NCI-H2227 treated with DMSO at 0.1 percent for 48 hours (cell line): ENCODE data around the gene DPYSL3.

ENCODE experiments used
- DNase-seq: peaks from one replicate; lab custom pipeline; 2025; lab: John Stamatoyannopoulos, UW

The DPYSL3 gene

DNA sequence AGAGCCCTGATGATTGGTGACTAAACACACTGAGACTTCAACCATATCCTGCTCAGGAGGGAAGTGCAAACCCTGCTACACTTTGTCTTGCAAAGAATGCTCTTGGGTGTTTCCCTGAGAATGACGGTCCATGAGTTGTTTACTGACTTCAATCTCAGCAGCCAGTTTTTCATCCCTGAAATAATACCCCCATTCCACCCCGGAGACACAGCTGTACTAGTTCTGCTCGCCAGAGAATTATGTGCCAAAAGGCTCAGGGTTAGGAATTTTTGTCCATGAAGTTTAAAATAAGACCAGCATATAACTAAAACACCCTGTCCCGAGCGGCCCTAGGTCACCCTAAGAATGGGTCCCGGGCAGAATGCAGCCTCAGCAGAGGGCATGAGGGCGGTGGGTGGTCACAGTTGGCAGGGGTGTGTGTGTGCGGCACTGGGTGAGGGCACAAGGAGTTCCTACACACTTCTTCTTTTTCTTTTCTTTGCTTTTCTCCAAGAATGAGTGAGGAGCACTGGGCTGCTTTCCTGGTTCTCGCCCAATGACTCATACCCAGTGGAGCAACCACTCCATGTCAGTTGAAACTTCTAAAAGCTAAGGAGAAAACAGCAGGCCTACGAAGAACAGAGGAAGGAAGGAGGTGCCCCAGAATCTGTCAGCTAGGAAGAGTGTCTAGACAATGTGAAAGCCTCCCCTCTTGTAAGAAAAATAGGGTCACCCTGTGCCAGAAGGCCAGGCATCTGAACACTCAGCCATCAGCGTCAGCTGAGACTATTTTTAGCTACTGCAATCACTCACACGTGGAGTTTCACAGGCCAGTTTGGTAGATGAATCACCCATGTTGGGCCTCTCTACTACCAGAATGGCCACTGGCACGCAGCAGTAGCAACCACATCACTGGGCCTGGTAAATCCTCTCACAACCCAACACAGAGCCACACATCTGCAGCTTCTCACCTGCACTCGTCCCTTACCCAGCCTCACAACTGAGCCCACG is 105.9 kb downstream of the DPYSL3 start:
- DNase-seq, result no peak

DNA sequence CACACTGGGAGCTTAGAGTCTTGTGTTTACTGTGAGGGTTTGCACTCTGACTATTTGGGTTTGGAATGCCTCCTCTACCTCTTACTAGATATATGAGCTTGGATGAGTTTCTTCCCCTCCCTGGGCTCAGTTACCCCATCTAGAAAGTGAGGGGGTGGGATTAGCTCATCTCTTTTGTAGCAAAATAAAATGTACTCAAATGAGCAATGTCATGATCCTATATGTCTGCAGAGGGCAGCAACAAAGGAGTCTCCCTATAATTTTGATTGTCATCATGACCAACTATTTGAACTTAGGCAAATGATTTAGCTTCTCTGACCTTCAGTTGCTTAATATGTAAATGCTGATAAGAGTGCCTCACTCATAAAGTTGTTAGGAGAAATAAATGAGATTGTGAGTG is 109.0 kb downstream of the DPYSL3 start:
- no peak for DNase-seq

DNA sequence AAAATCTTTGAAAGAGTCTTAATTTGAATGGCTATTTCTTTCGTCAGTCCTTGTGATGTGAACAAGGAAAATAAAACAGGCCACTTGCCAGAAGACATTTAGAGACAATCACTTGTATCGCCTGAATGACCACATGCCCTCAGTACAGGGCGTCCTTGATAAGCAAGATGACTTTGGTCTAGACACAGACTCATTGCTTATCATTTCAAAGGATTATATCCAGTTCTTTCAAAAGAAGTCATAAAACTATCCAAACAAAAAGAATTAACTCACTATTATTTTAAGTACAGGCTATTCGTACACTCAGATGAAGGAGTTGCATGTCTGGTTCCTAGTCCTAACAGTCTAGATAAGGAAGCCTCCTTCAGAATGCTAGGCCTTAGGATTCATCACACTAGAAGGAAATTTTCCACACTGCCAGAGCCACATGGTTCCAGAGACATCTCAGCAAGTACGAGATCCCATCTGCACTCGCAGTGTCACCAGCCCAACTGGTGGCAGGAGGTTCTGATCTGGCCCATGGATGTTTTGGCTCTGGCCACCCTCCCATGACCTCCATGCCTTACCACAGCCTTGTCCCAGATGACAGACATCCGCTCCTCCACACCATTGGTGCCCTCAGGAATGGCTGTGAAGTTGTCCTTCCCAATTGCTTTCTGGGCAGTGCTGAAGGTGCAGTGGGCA is 109.6 kb downstream of the DPYSL3 start:
- DNase-seq, result no peak

DNA sequence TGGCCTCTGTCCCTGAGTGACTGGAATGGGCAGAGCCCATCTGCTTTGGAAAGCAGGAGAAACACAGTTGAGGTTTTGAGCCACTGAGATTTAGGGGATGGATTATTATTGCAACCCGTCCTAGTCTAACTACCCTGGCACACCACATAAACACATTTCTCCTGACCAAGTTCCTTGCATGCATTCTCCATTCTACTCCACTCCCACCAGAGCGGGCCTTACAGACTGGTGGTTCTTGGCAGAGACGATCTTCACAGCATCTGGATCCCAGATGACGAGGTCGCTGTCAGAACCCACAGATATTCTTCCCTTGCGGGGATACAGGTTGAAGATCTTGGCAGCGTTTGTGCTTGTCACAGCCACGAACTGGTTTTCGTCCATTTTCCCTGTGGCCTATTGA is 111.0 kb downstream of the DPYSL3 start:
- DNase-seq, result no peak

GRCh38 chr5:147397616-147398015 is 112.3 kb downstream of the DPYSL3 start:
- no peak for DNase-seq

GRCh38 chr5:147396070-147396823 is 113.6 kb downstream of the DPYSL3 start:
- DNase-seq, result no peak

DNA sequence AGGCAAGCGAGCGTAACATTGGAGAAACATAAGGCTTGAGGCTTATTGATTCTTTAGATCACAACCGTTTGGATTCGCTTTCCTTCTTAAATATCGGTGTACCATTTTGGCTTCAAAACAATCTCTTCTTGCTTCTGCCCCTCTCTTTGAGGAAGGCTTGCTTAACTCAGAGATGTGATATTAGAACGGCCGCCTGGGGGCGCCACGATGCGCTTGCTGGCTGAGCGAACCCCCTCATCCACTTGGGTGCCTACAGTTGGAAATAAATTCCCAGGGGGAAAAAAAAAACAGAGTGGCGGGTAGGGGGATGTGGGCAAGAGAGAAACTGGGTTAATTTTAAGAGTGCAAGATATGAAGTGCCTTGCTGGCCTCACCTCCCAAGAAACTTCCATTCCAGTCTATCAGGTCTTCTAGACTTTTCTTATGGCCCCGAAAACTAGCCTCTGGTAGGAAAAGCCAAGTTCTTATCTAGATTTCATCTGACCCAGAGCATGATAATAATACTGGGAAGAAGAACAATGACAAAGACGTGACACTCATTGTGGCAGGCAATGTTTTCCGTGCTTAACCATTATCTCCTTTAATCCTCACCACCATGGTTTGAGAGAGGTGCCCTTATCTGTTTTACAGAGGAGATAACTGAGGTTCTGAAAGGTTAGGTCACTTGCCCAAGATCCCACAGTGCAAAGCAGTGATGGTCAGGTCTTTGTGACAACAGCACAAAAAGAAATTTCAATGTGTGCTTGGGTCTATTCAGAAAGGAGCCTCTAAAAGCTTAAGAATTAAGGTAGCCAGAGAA is 115.8 kb downstream of the DPYSL3 start:
- DNase-seq, result no peak

DNA sequence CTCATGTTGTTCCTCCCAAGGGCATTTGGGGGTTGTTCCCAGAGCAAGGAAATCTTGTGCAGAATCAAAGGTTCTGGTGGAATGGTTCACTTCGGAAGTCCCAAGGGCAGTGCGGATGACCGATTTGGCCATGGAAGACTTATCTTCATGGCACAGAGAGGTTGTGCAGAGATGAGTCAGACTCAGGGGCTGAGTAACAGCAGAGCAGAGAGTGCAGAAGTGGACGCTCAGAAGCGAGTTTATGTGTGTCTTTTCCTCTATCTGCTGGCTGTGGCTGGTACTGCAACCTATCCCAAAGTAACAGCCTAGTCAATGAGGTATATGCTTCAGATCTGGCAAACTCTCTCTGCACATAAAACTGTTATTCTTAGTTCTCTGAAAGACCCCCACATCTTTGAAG is 118.1 kb downstream of the DPYSL3 start:
- DNase-seq, result peak; percentile 6

DNA sequence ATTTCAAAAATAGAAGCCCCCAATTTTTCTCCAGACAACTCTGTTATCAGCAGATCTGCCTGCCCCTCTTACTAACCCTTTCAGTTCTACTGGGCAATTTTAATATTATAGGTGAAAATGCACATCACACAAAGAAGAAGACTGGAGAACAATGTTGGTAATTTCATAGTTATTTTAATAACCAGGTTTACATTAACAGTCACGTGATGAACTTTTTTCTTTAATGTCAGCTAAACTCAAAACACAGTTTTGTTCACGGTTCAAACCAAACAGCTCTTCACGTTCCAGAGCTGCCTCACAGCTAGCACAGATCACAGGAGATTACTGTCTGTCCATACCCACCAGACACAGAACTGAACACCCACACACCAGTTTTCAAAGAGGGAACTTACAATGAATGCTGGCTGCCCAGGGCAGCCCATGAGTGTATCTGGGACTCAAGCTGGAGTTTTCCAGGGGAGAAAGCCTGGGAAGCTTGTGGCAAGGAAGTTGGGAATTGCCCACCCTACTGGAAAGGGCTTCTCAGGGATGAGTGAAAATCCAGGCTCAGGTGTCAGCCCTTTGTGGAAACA is 119.1 kb downstream of the DPYSL3 start:
- no peak for DNase-seq

- DNase-seq, result no peak
Observed at GRCh38 chr5:147388184-147389108, 121.4 kb downstream of the DPYSL3 start.

GRCh38 chr5:147387109-147387508 is 122.8 kb downstream of the DPYSL3 start:
- DNase-seq, result no peak

- DNase-seq, result no peak
Observed at GRCh38 chr5:147384346-147385193, 125.3 kb downstream of the DPYSL3 start.

- peak; percentile 48 for DNase-seq
Observed at GRCh38 chr5:147382776-147383175, 127.1 kb downstream of the DPYSL3 start.

DNA sequence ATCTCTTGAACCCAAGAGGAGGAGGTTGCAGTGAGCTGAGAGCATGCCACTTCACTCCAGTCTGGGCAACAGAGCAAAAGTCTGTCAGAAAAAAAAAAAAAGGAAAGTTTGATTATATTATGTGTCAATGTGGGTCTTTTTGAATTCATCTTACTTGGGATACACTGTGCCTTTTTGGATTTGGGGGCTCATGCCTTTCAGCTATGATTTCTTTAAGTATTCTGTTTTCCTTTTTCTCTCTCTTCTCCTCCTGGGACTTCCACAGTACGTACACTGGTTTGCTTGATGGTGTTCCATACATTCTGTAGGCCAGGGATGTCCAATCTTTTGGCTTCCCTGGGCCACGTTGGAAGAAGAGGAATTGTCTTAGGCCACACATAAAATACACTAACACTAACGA is 128.3 kb downstream of the DPYSL3 start:
- DNase-seq, result no peak

GRCh38 chr5:147377682-147378081 is 132.2 kb downstream of the DPYSL3 start:
- DNase-seq, result no peak

- DNase-seq, result no peak
Observed at GRCh38 chr5:147375151-147375550, 134.7 kb downstream of the DPYSL3 start.

DNA sequence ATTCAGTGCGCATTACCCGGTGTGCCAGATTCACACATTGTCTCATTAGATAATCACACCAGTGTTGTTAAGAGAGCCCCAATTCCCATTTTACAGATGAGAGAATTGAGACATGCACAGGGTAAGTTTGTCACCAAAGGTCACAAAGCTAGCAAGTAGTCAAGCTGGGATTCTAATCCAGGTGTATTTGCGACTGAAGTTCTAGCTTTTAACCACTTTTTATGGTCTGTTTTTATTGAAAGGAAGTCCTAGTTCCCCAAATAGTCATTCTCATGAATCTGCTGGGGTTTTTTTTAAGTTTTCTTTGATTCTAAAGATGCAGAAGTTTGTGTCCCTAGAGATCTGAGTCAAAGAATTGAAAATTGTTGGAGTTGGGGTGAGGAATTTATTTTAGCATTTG is 136.5 kb downstream of the DPYSL3 start:
- no peak for DNase-seq

DNA sequence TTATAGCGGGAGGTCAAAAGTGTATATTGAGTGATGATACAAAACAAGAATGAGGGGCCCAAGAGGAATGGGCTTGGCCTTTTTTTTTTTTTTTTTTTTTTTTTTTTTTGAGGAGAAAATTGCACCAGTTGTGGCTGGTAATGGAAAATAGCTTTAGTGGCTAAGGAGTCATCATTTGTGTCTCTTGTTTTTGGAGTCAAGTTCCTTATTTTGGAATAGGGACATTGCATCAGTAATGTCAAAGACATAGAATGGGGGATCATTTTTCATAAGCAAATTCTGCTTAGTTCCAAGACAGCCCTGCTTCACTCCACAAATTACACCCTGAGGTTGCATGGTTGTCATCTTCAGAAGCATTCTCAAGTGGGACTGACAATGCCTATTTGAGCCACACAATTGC is 137.7 kb downstream of the DPYSL3 start:
- no peak for DNase-seq

DNA sequence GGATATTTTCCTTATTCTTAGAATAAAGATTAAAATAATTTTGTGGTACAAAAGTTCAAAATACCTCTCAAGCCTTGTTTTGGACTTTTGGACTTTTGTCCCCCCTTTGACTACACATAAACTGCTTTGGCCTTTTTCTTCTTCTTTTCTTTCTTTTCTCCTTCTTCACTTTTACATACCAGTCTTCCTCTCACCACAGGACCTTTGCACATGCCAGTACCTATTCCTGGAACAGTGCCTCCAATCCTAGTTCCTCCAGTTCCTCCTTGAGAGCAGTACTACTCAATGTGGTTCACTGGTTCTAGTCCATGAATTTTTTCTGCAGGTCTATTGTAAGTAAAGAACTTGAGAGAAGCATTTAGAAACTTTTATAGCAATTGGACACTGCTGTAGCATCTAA is 138.6 kb downstream of the DPYSL3 start:
- DNase-seq, result no peak
